GM12878 (cell line): ENCODE measurements around the gene ANAPC2. TPM values are rescaled to one million over a fixed set of nuclear protein-coding genes. Genes with fewer than 3 reads are reported as not detected.

ENCODE experiments used
- ATAC-seq: fragments of 200-7000 bp; cut with Tn5 transposase; 3 replicates; pipeline ENCODE4 v1.9.1; 2020; ENCODE audit warnings: mild to moderate bottlenecking, moderate library complexity
- BruUV-seq: library from RNA; stranded (reverse); fragments of 400-500 nt; replicated peaks from 2 replicates; lab custom pipeline; 2021; lab: Mats Ljungman, UMichigan
- CTCF ChIA-PET: fragments of 300-600 bp; sonication (Branson Sonifier 250); formaldehyde crosslinking; extraction: SDS; loops from one replicate; lab custom pipeline; 2021; ENCODE audit warnings: inconsistent platforms; lab: Yijun Ruan, JAX
- POLR2A ChIA-PET: fragments of 350-600 bp; formaldehyde crosslinking; extraction: SDS; loops from one replicate; lab custom pipeline; 2021; ENCODE audit warnings: inconsistent platforms; lab: Charles Lee
- RAD21 ChIA-PET: fragments of 300-600 bp; sonication (Branson Sonifier 250); formaldehyde crosslinking; loops from one replicate; lab custom pipeline; 2023; ENCODE audit warnings: antibody characterized with exemption; ENCODE audit not compliant: unreplicated experiment; lab: Charles Lee
- SMC1A ChIA-PET: fragments of 300-600 bp; sonication (Branson Sonifier 250); formaldehyde crosslinking; loops from one replicate; lab custom pipeline; 2023; ENCODE audit not compliant: unreplicated experiment, uncharacterized antibody; lab: Charles Lee
- DNase-seq: peaks from one replicate; pipeline ENCODE4 v3.0.0-alpha.2; 2011; ENCODE audit warnings: low read depth, low spot score
- FAIRE-seq: peaks from 3 replicates; lab custom pipeline; 2011; peaks lifted over from hg19 to GRCh38; lab: Jason Lieb, UNC
- H2AFZ ChIP-seq: 2 replicates; pipeline ENCODE4 v1.6.0; 2011; ENCODE audit warnings: low read depth, low read length, control low read depth; ENCODE audit not compliant: control insufficient read depth
- H3K27ac ChIP-seq: 2 replicates; pipeline ENCODE4 v1.5.1; 2011; ENCODE audit warnings: control low read depth; ENCODE audit not compliant: control insufficient read depth, insufficient read depth
- H3K27me3 ChIP-seq, 2 experiments: replicated peaks in 1 of 2; 2 replicates each; pipeline versions ENCODE4 v1.6.0 to v1.6.1; 2011; ENCODE audit warnings: low read length in 1 of 2; ENCODE audit not compliant: control insufficient read depth in 2 of 2, insufficient read depth in 2 of 2
- H3K36me3 ChIP-seq, 2 experiments: 2 replicates each; pipeline ENCODE4 v1.5.1; 2011; ENCODE audit warnings: low read length in 1 of 2; ENCODE audit not compliant: control insufficient read depth in 2 of 2, insufficient read depth in 2 of 2
- H3K4me1 ChIP-seq: 2 replicates; pipeline ENCODE4 v1.6.1; 2011; ENCODE audit warnings: mild to moderate bottlenecking, low read length, moderate library complexity, mixed read lengths; ENCODE audit not compliant: control insufficient read depth, insufficient read depth
- H3K4me2 ChIP-seq: 2 replicates; pipeline ENCODE4 v1.6.0; 2011; ENCODE audit warnings: control low read depth; ENCODE audit not compliant: control insufficient read depth, insufficient read depth
- H3K4me3 ChIP-seq: fragments of 200-600 bp; sonication (generic); 2 replicates; pipeline ENCODE4 v1.5.1; 2016
- H3K79me2 ChIP-seq: 2 replicates; pipeline ENCODE4 v1.6.0; 2011; ENCODE audit warnings: low read length; ENCODE audit not compliant: control insufficient read depth, insufficient read depth
- H3K9ac ChIP-seq: 2 replicates; pipeline ENCODE4 v1.8.0; 2011; ENCODE audit warnings: low read length, control low read depth, mixed read lengths; ENCODE audit not compliant: control insufficient read depth, insufficient read depth
- H3K9me3 ChIP-seq: replicated peaks from 3 replicates; pipeline ENCODE4 v1.5.1; 2011; ENCODE audit warnings: mild to moderate bottlenecking, low read length; ENCODE audit not compliant: control insufficient read depth, insufficient read depth
- H4K20me1 ChIP-seq: 2 replicates; pipeline ENCODE4 v1.6.0; 2011; ENCODE audit not compliant: control insufficient read depth, insufficient read depth
- ATF7 ChIP-seq: fragments of 450-650 bp; IDR thresholded peaks from 2 replicates; pipeline ENCODE4 v1.6.1; 2016; ENCODE audit warnings: low read depth, mild to moderate bottlenecking
- E2F8 ChIP-seq: fragments of 450-650 bp; IDR thresholded peaks from 2 replicates; pipeline ENCODE4 v1.6.1; 2018; ENCODE audit warnings: mild to moderate bottlenecking, low read depth, moderate library complexity; ENCODE audit not compliant: partially characterized antibody
- YY1 ChIP-seq: IDR thresholded peaks from 2 replicates; pipeline ENCODE4 v1.6.1; 2011; ENCODE audit warnings: low read depth, mild to moderate bottlenecking, low read length
- ZNF622 ChIP-seq: fragments of 450-650 bp; IDR thresholded peaks from 2 replicates; pipeline ENCODE4 v1.6.1; 2017; ENCODE audit warnings: mild to moderate bottlenecking, inconsistent platforms
- ZZZ3 ChIP-seq: IDR thresholded peaks from 2 replicates; pipeline ENCODE4 v1.6.1; 2011; ENCODE audit warnings: low read depth; ENCODE audit not compliant: control insufficient read depth, insufficient read length
- WGBS: methylation state at CpG from one replicate; pipeline ENCODE4 v1.1.6; 2016; ENCODE audit warnings: low lambda C conversion rate; ENCODE audit not compliant: insufficient replicate concordance, insufficient coverage; ENCODE audit errors: missing lambda C conversion rate; 5-methylcytosine and 5-hydroxymethylcytosine counted together
- in situ Hi-C: fragments of 300-500 bp; cut with MboI; formaldehyde crosslinking; loops from 9 replicates; pipeline ENCODE4 v1.14.3; 2018; ENCODE audit warnings: mixed read lengths
- intact Hi-C: fragments of 100-400 bp; cut with micrococcal nuclease; formaldehyde crosslinking; loops from one replicate; pipeline ENCODE4 v1.14.2; 2022; ENCODE audit not compliant: unreplicated experiment
- polyA plus RNA-seq, 11 experiments: library from polyadenylated mRNA; depleted of rRNA in 4 of 11; unstranded in 6 of 11; stranded (reverse) in 5 of 11; fragments of >200 nt; fragmentation: Nextera tagmentation in 4 of 11; fragmentation: Illumina TruSeq in 1 of 11; extraction: Ambion mirVana in 4 of 11; extraction: Trizol in 1 of 11; gene quantifications; 1 replicate in 1 of 11; 2 replicates in 10 of 11; pipeline versions ENCODE4 v1.2.1 to v1.2.3, GENCODE V29; 2011 to 2016; ENCODE audit warnings: inconsistent platforms in 2 of 11, missing spikeins in 2 of 11, low read depth in 1 of 11
- total RNA-seq, 4 experiments: library from RNA; depleted of rRNA in 3 of 4; stranded (reverse); fragments of >200 nt in 3 of 4; fragmentation: Illumina TruSeq in 1 of 4; extraction: Trizol in 1 of 4; gene quantifications; 2 replicates each; pipeline versions ENCODE4 v1.2.1 to v1.2.3, GENCODE V29; 2013 to 2021

Gene ANAPC2
- total and polyA plus RNA-seq, 10 of the 15 experiments (the other 5 are each of a cell fraction or from before 2014, with no cell fraction given), result 0.03 to 65.2 (median 20.5) TPM

DNA sequence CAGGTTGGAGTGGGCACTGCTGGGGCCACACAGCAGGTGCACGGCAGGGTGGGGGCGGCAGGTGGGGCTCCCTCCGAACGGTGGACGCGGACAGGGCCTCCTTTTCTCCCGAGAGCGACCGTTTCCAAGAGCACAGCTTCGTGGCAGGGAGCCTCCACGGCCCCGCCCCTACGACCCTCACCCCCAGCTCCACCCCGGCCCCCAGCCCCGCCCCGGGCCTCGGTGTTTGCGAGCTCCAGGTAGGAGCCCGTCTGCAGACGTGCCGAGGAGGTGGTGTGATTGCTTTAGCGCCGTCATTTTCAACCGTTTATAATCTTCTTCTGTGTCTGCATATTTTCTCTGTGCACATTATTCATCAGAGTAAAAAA lies 40.6 kb downstream of the ANAPC2 start:
- RAD21 ChIA-PET, result interaction anchor here (0.6 kb wide), 1 partner anchor 13 kb away, joined by 3 read pairs; no protein-coding TSS in a partner anchor
- no peak for TF ChIP-seq YY1
- no peak for TF ChIP-seq E2F8
- TF ChIP-seq ZNF622, result no peak
- TF ChIP-seq ZZZ3, result no peak
- TF ChIP-seq ATF7, result no peak
- Histone ChIP-seq H2AFZ (no peak overlapping the region), H4K20me1 (no peaks in the 10 kb centered on the region), H3K9me3 (no peaks in the 10 kb centered on the region; the same call in 2 of the 3 replicates), H3K79me2 (no peaks in the 10 kb centered on the region), H3K27me3 (no peaks in the 10 kb centered on the region), H3K4me1 (peaks cover 9% of the 10 kb centered on the region; the same call in 1 of the 2 replicates), H3K27ac (no peak overlapping the region), H3K4me2 (no peak overlapping the region), H3K9ac (no peak overlapping the region), H3K4me3 (no peak overlapping the region), H3K36me3 (no peaks in the 10 kb centered on the region)
- intact Hi-C loops (no loop called here), in situ Hi-C loops (no loop called here)
- FAIRE-seq (no peak), ATAC-seq (no peak), DNase-seq (no peak)
- no TSS peak for BruUV-seq
- WGBS, result 48% methylated on average over 18 of the region's 24 CpGs
- CTCF ChIA-PET, result no interaction called here
- POLR2A ChIA-PET, result interaction anchor here (1.0 kb wide), 1 partner anchor 18 kb away, joined by 3 read pairs; no protein-coding TSS in a partner anchor
- SMC1A ChIA-PET, result no interaction called here
